ENCODE measurements around the gene SDK2.

DNA sequence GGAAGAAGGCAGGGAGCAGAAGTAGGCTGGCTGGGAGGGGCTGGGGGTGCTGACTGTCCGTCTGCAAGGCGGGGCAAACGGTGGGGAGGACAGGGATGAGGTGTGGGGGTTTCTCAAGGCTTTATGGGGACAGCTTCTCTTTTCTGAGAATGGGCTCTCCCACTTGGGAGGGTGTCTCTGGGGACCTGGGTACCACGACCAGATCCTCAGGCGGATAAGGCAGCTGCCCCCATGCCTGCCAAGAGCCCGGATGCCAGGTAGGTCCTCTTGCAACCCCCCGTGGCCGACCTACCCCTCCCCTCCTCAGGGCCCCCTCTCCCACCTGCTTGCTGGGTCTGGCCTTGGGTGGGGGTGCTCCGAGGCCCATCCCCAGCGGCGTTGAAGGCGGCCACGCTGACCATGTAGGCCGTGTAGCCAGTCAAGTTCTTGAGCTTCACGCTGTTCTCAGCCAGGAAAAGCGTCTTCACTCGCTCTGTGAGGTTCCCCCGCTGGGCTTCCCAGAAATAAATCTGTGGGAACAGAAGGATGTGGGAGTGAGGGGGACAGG, 276.1 kb downstream of the SDK2 start:
- TF ChIP-seq ZNF331 (CRISPR knock-in tag; IDR thresholded peaks at IDR 0.05; ENCODE audit: low read depth) (no peak), CTCF (conservative IDR thresholded peaks at IDR 0.05; ENCODE audit: low read depth in 2 of 2) (no peak), POLR2AphosphoS5 (IDR thresholded peaks at IDR 0.05; ENCODE audit: low read depth) (no peak)
